BLaER1 treated with 17β-estradiol and CSF1 and Interleukin-3, amounts not matched to agents 10 nM and 100 nM (cell line): Measurements from ENCODE around the gene DSE.
"Not testable (repeated sequence)": the region's sequence is repeated elsewhere in the genome, so short reads cannot be mapped to it uniquely, and the experiment has no call there.

ENCODE experiments used
- H3K27ac ChIP-seq, 11 experiments: shearing (Covaris generic); formaldehyde crosslinking; 2 replicates each; pipeline ENCODE4 v1.8.1; 2022
- H3K27me3 ChIP-seq, 11 experiments: shearing (Covaris generic); formaldehyde crosslinking; 2 replicates each; pipeline ENCODE4 v1.8.1; 2022
- H3K36me3 ChIP-seq, 11 experiments: shearing (Covaris generic); formaldehyde crosslinking; 2 replicates each; pipeline ENCODE4 v1.8.1; 2022
- H3K4me1 ChIP-seq, 10 experiments: shearing (Covaris generic); formaldehyde crosslinking; 2 replicates each; pipeline ENCODE4 v1.8.1; 2022
- H3K4me2 ChIP-seq, 11 experiments: shearing (Covaris generic); formaldehyde crosslinking; 2 replicates each; pipeline ENCODE4 v1.8.1; 2022
- H3K4me3 ChIP-seq, 10 experiments: shearing (Covaris generic); formaldehyde crosslinking; 2 replicates each; pipeline ENCODE4 v1.8.1; 2022
- H3K9ac ChIP-seq, 11 experiments: shearing (Covaris generic); formaldehyde crosslinking; 2 replicates each; pipeline ENCODE4 v1.8.1; 2022
- H3K9me3 ChIP-seq, 11 experiments: shearing (Covaris generic); formaldehyde crosslinking; replicated peaks in 1 of 11; 2 replicates each; pipeline ENCODE4 v1.8.1; 2022
- H4K20me1 ChIP-seq, 11 experiments: shearing (Covaris generic); formaldehyde crosslinking; 2 replicates each; pipeline ENCODE4 v1.8.1; 2022
- Cebpa-rat ChIP-seq, 11 experiments: shearing (Covaris generic); IDR thresholded peaks; 2 replicates each; pipeline ENCODE4 v1.8.1; 2022

DSE gene

DNA sequence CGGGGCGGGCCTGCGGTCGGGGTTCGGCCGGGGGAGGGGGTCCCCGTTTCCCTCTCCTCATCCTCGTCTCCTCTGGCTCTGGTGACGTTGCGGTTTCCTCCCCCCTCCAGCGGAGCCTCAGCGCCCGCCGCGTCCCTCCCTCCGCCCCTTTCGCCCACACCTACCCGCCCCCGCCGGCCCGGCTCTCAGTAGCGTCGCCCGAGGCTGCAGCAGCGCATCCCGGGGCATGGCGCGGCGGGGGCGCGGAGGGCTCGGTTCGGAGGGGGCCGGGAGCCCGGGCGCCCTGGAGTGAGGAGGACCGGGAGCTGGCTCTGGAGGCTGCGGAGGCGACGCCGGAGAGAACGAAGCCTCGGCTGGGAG is at the start of gene DSE:
TSS of gene DSE (plus strand) at position 188 of the 360 bp plus-strand sequence. CDS start 28,304 bp downstream, outside the sequence.
- Histone ChIP-seq H3K4me3 (peak within 1 kb of the TSS; percentile 69 to 93 (median 80)), H3K4me2 (peak within 1 kb of the TSS; percentile 81 to 99 (median 95)), H3K9ac (peak within 1 kb of the TSS; percentile 79 to 95 (median 87)), H3K9me3 (no peaks in the 10 kb centered on the region), H4K20me1 (peaks cover 0 to 45% (median 4%) of the 10 kb centered on the region in 11 experiments; a peak in 11 of 22 replicates), H3K36me3 (peaks cover 0 to 28% (median 0%) of the 10 kb centered on the region in 11 experiments; a peak in 6 of 22 replicates), H3K27ac (peak within 1 kb of the TSS; percentile 74 to 93 (median 82)), H3K4me1 (peaks cover 19 to 79% (median 31%) of the 10 kb centered on the region in 10 experiments), H3K27me3 (peaks cover 0 to 14% (median 0%) of the 10 kb centered on the region in 11 experiments; a peak in 8 of 22 replicates)
- no peak for TF ChIP-seq Cebpa-rat (IDR thresholded peaks at IDR 0.05)

DNA sequence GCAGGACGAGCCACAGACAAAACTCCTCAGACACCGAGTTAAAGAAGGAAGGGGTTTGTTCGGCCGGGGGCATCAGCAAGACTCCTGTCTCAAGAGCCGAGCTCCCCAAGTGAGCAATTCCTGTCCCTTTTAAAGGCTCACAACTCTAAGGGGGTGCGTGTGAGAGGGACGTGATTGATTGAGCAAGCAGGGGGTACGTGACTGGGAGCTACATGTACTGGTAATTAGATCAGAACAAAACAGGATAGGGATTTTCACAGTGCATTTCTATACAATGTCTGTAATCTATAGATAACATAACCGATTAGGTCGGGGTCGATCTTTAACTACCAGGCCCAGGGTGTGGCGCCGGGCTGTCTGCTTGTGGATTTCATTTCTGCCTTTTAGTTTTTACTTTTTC is 48.8 kb upstream of the DSE start:
- H3K9me3 ChIP-seq, H4K20me1 ChIP-seq: not testable (repeated sequence)
- peaks cover 0 to 10% (median 0%) of the 10 kb centered on the region in 10 experiments; a peak in 6 of 20 replicates for H3K4me1 ChIP-seq

DNA sequence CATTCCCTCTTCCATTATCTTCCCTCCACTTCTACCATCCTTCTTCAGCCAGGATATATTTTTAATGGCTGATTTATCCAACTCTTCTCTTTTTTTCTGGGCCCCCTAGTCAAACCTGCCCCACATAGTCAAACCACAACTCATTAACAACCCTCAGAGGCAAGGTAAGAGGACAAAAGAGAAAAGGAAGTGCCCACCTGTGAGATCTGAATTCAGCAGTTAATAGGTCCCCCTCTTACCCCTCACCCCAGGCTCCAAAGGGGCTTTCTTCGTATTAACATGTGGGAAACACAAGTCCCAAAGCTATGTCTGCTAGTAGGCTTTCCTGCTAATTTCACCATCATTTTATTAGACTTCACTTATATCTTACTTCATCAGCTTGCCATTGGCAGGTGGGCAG is 46.9 kb upstream of the DSE start:
- Histone ChIP-seq H3K27ac (no peak overlapping the region), H3K4me1 (peaks cover 0 to 14% (median 0%) of the 10 kb centered on the region in 10 experiments; a peak in 1 of 20 replicates), H3K9me3 (no peaks in the 10 kb centered on the region), H3K9ac (no peak overlapping the region), H4K20me1 (no peaks in the 10 kb centered on the region), H3K27me3 (no peaks in the 10 kb centered on the region), H3K36me3 (no peaks in the 10 kb centered on the region), H3K4me2 (no peak overlapping the region), H3K4me3 (no peak overlapping the region)
- TF ChIP-seq Cebpa-rat (IDR thresholded peaks at IDR 0.05): no peak

More for the DNA sequence above, 48.8 kb upstream of the DSE start:
- not testable (repeated sequence) for H3K4me2 ChIP-seq, H3K27me3 ChIP-seq, H3K36me3 ChIP-seq, H3K4me3 ChIP-seq, H3K9ac ChIP-seq, H3K27ac ChIP-seq

DNA sequence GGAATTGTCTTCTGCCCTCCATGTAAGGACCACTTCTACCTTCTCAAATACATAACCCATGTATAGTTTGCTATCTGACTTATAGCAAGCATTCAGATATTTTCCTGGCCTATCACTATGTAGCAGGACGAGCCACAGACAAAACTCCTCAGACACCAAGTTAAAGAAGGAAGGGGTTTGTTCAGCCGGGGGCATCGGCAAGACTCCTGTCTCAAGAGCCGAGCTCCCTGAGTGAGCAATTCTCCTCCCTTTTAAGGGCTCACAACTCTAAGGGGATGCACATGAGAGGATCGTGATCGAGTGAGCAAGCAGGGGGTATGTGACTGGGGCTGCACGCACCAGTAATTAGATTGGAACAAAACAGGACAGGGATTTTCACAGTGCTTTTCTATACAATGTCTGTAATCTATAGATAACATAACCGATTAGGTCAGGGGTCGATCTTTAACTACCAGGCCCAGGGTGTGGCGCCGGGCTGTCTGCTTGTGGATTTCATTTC is 45.1 kb upstream of the DSE start:
- not testable (repeated sequence) for H3K9me3 ChIP-seq, H3K36me3 ChIP-seq, H3K27me3 ChIP-seq, H3K4me3 ChIP-seq, H3K9ac ChIP-seq, H3K4me2 ChIP-seq, H3K27ac ChIP-seq, H4K20me1 ChIP-seq
- peaks cover 0 to 14% (median 0%) of the 10 kb centered on the region in 10 experiments; a peak in 1 of 20 replicates for H3K4me1 ChIP-seq

DNA sequence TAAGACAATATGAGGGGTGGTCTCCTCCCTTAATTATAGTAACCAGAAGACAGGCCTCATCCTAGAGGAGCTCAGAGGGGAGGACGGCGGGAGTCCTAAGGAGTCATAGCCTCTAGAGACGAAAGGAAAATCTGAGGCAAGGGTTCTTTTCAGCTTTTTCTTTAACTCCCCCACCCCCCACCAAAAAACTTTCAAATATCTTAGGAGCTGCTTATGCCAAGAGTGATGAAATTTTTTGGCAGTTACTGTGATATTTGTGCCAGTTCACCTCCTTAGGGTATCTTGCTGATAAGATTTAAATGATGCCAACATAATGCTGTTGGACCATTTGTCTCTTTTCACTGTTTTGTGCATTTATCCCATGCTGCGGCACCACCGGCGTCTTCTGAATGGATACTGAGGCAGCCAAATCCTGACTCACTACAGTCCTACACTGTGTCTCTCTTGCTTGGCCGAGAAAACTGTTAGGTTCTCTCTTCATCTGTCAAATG is 44.5 kb upstream of the DSE start:
- Histone ChIP-seq H3K9me3 (no peaks in the 10 kb centered on the region), H3K27me3 (no peaks in the 10 kb centered on the region), H3K9ac (no peak overlapping the region), H3K4me2 (no peak overlapping the region), H3K27ac (no peak overlapping the region), H3K4me1 (peaks cover 0 to 14% (median 0%) of the 10 kb centered on the region in 10 experiments; a peak in 1 of 20 replicates), H3K4me3 (no peak overlapping the region), H4K20me1 (no peaks in the 10 kb centered on the region), H3K36me3 (no peaks in the 10 kb centered on the region)
- TF ChIP-seq Cebpa-rat (IDR thresholded peaks at IDR 0.05): no peak

DNA sequence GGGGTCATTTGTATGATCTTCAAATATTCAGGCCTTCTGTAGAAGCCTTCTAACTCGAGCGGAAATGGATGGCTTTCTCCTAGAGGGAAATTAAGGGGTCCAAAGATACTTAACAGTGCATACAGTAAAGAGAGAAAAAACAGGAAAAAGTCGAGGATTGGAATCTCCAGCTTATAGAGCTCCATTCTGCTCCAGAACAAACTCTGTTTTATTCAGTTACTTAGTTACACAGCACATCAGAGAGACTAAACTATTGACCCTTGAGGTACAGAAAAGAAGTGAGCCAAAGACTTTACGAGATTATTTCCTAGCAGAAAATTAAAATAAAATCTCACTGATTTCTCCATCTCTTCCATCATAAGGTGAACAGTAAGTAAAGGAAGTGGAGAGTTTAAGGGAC is 43.8 kb upstream of the DSE start:
- no peaks in the 10 kb centered on the region for H3K36me3 ChIP-seq
- no peak overlapping the region for H3K27ac ChIP-seq
- H3K4me2 ChIP-seq: no peak overlapping the region
- H3K9ac ChIP-seq: no peak overlapping the region
- no peaks in the 10 kb centered on the region for H3K9me3 ChIP-seq
- H4K20me1 ChIP-seq: no peaks in the 10 kb centered on the region
- no peak for TF ChIP-seq Cebpa-rat (IDR thresholded peaks at IDR 0.05)
- peaks cover 0 to 14% (median 0%) of the 10 kb centered on the region in 10 experiments; a peak in 1 of 20 replicates for H3K4me1 ChIP-seq
- H3K27me3 ChIP-seq: no peaks in the 10 kb centered on the region
- H3K4me3 ChIP-seq: no peak overlapping the region

DNA sequence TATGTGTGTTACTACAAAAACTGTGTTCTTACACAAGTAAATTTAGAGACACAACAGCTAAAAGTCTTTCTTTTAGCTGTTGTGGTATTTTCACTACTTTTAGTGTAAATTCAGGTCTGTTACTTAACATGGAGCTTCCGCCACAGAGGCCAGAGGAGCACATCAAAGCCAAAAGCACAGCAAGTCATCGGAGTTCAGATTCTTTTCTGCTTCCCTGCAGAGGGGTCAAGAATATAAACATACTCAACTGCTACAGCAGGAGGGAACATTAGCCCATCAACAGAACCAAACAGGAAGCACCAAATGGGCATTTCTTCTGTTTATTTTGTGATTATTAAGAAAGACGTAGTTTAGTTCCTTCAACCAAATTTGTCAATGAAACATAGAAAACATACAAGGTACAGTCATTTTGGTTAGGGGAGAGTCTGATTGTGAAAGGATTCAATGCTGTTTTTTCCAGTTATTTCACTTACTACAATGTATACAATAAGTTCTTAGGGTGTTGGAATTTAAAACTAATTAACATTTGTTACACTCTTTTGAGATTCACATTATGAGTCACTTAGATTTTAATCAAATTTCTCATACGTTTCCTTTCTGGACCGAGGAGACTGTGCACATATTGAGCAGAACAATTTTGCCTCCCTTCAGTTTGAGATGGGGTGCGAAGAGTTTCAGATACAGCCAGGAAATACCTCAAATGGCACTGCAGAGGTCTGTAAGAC is 42.8 kb upstream of the DSE start:
- Histone ChIP-seq H4K20me1 (no peaks in the 10 kb centered on the region), H3K9ac (no peak overlapping the region), H3K27me3 (no peaks in the 10 kb centered on the region), H3K27ac (no peak overlapping the region), H3K4me1 (peaks cover 0 to 14% (median 0%) of the 10 kb centered on the region in 10 experiments; a peak in 1 of 20 replicates), H3K9me3 (peaks cover 0 to 2% (median 0%) of the 10 kb centered on the region in 11 experiments; a peak in 3 of 22 replicates), H3K36me3 (no peaks in the 10 kb centered on the region), H3K4me3 (no peak overlapping the region), H3K4me2 (peak overlapping the region in 1 of 11 experiments; percentile 24; a peak in 1 of 22 replicates)
- TF ChIP-seq Cebpa-rat (IDR thresholded peaks at IDR 0.05): no peak

DNA sequence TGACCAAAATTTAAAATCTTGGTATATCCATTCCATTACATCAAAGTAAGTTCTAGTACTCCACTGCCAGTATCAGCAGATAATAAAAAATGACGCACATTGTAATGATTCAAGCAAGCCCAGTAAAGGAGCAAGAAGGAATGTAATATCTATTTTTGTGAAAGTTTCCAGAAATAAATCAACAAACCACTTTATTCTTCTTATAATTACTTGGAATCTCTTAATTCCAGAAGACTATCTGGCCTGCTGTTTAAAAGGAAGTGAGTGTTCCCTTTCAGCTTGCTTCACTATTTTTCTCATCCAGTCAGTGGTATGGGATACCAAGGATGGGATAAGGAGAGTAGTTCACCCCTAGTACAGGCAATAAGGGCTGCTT is 42.2 kb upstream of the DSE start:
- no peak for TF ChIP-seq Cebpa-rat (IDR thresholded peaks at IDR 0.05)
- peaks cover 0 to 14% (median 0%) of the 10 kb centered on the region in 10 experiments; a peak in 1 of 20 replicates for H3K4me1 ChIP-seq
- H3K27ac ChIP-seq: no peak overlapping the region
- no peaks in the 10 kb centered on the region for H3K27me3 ChIP-seq
- H3K4me3 ChIP-seq: no peak overlapping the region
- peak overlapping the region in 1 of 11 experiments; percentile 24; a peak in 1 of 22 replicates for H3K4me2 ChIP-seq
- no peaks in the 10 kb centered on the region for H3K36me3 ChIP-seq
- no peaks in the 10 kb centered on the region for H4K20me1 ChIP-seq
- peaks cover 0 to 8% (median 0%) of the 10 kb centered on the region in 11 experiments; a peak in 4 of 22 replicates for H3K9me3 ChIP-seq
- H3K9ac ChIP-seq: no peak overlapping the region

DNA sequence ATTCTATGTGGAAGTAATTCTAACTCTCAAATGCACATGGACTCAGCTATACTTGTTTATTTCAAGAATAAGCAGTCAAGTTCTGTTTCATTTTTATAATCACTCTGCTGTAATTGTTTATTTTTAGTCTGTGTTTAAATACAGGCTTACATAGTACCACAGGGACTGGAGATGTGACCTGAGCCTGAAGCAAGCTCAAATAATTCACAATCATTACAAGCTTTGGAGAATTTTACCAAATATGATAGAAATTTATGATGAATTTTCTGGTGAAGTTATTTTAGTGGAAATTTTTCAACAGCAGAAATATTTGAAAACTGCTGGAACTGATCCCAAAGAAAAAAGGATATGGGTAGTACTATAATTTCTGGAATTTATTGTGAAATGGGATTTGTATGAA is 41.6 kb upstream of the DSE start:
- no peak overlapping the region for H3K9ac ChIP-seq
- H3K27me3 ChIP-seq: no peaks in the 10 kb centered on the region
- H3K9me3 ChIP-seq: peaks cover 0 to 11% (median 0%) of the 10 kb centered on the region in 11 experiments; a peak in 4 of 22 replicates
- peaks cover 0 to 18% (median 0%) of the 10 kb centered on the region in 10 experiments; a peak in 6 of 20 replicates for H3K4me1 ChIP-seq
- no peaks in the 10 kb centered on the region for H3K36me3 ChIP-seq
- no peak overlapping the region for H3K4me3 ChIP-seq
- H3K4me2 ChIP-seq: no peak overlapping the region
- H4K20me1 ChIP-seq: no peaks in the 10 kb centered on the region
- no peak for TF ChIP-seq Cebpa-rat (IDR thresholded peaks at IDR 0.05)
- H3K27ac ChIP-seq: no peak overlapping the region
